Ishikawa (cell line): Measurements from ENCODE around the gene TKTL1.
A peak's percentile ranks its signal among the peaks of the same experiment; 100 is the strongest.

ENCODE experiments used
- CEBPB ChIP-seq: IDR thresholded peaks from 2 replicates; pipeline ENCODE4 v1.6.1; 2012
- CREB1 ChIP-seq: IDR thresholded peaks from 2 replicates; pipeline ENCODE4 v1.6.1; 2012; ENCODE audit warnings: low read depth
- EGR1 ChIP-seq: IDR thresholded peaks from 2 replicates; pipeline ENCODE4 v1.6.1; 2012
- EP300 ChIP-seq: IDR thresholded peaks from 2 replicates; pipeline ENCODE4 v1.6.1; 2012; ENCODE audit warnings: borderline replicate concordance
- FOXM1 ChIP-seq: IDR thresholded peaks from 2 replicates; pipeline ENCODE4 v1.6.1; 2012; ENCODE audit warnings: low read depth, borderline replicate concordance
- MAX ChIP-seq: IDR thresholded peaks from 2 replicates; pipeline ENCODE4 v1.6.1; 2012
- NFIC ChIP-seq: IDR thresholded peaks from 2 replicates; pipeline ENCODE4 v1.6.1; 2012
- RAD21 ChIP-seq: IDR thresholded peaks from 2 replicates; pipeline ENCODE4 v1.6.1; 2012; ENCODE audit warnings: low read depth
- REST ChIP-seq: IDR thresholded peaks from 2 replicates; pipeline ENCODE4 v1.6.1; 2012; ENCODE audit warnings: low read depth, mild to moderate bottlenecking
- TAF1 ChIP-seq: IDR thresholded peaks from 2 replicates; pipeline ENCODE4 v1.6.1; 2012; ENCODE audit warnings: low read depth, mild to moderate bottlenecking
- TCF12 ChIP-seq: IDR thresholded peaks from 2 replicates; pipeline ENCODE4 v1.6.1; 2012; ENCODE audit warnings: low read depth
- TEAD4 ChIP-seq: IDR thresholded peaks from 2 replicates; pipeline ENCODE4 v1.6.1; 2012
- USF1 ChIP-seq: IDR thresholded peaks from 2 replicates; pipeline ENCODE4 v1.6.1; 2012
- YY1 ChIP-seq: IDR thresholded peaks from 2 replicates; pipeline ENCODE4 v1.6.1; 2012; ENCODE audit warnings: low read depth
- ZBTB7A ChIP-seq: IDR thresholded peaks from 2 replicates; pipeline ENCODE4 v1.6.1; 2012; ENCODE audit warnings: low read depth

The TKTL1 gene

GRCh38 chrX:154368630-154369448 lies 73.2 kb downstream of the TKTL1 start:
- 0 out of 2 replicates have a peak, but pooled peaks have one; percentile 24 for TF ChIP-seq EP300
- TF ChIP-seq TCF12, result 0 out of 2 replicates have a peak, but pooled peaks have one; percentile 26
- peak; percentile 71 for TF ChIP-seq TEAD4
- no peak for TF ChIP-seq NFIC
- no peak for TF ChIP-seq USF1

GRCh38 chrX:154369449-154370299 lies 74.1 kb downstream of the TKTL1 start:
- TF ChIP-seq MAX, result no peak
- TF ChIP-seq EP300, result peak; percentile 68; the same call in 1 of the 2 replicates
- 0 out of 2 replicates have a peak, but pooled peaks have one; percentile 19 for TF ChIP-seq ZBTB7A
- no peak for TF ChIP-seq FOXM1
- TF ChIP-seq TCF12, result peak; percentile 74
- peak; percentile 17; the same call in 1 of the 2 replicates for TF ChIP-seq TEAD4
- 0 out of 2 replicates have a peak, but pooled peaks have one; percentile 9 for TF ChIP-seq NFIC

- TF ChIP-seq TEAD4, result no peak
- no peak for TF ChIP-seq CEBPB
- no peak for TF ChIP-seq RAD21
- no peak for TF ChIP-seq REST
- TF ChIP-seq FOXM1, result no peak
- no peak for TF ChIP-seq USF1
- TF ChIP-seq EP300, result no peak; the same call in 1 of the 2 replicates
- no peak for TF ChIP-seq NFIC
- no peak for TF ChIP-seq TAF1
- no peak for TF ChIP-seq YY1
- TF ChIP-seq EGR1, result no peak
- TF ChIP-seq CREB1, result no peak
- TF ChIP-seq TCF12, result no peak
Measured at GRCh38 chrX:154370300-154371016, 74.9 kb downstream of the TKTL1 start.

- TF ChIP-seq TAF1, result peak; percentile 87
- peak; percentile 64 for TF ChIP-seq TEAD4
- peak; percentile 99 for TF ChIP-seq MAX
- TF ChIP-seq REST, result no peak
- no peak for TF ChIP-seq FOXM1
- TF ChIP-seq YY1, result peak; percentile 56; the same call in 1 of the 2 replicates
- TF ChIP-seq TCF12, result peak; percentile 28; the same call in 1 of the 2 replicates
- no peak for TF ChIP-seq RAD21
Measured at GRCh38 chrX:154371017-154371788, 75.6 kb downstream of the TKTL1 start.
